Measurements from ENCODE around the gene CDKN2AIP.

Gene CDKN2AIP

GRCh38 chr4:183495184-183495583 is 50.7 kb downstream of the CDKN2AIP start:
- no peak for TF ChIP-seq CTCF (IDR thresholded peaks at IDR 0.05; ENCODE audit: insufficient read depth, low read depth, low read length, missing control alignments)
- no peak overlapping the region for H3K4me3 ChIP-seq (ENCODE audit: low read length)
- DNase-seq (ENCODE audit: low read depth): no peak
